Endometrium (tissue), 2 donors: ENCODE data around the gene IFNB1.
A peak's percentile ranks its signal among the peaks of the same experiment; 100 is the strongest.

Source experiments
- FAIRE-seq: peaks from 2 replicates; lab custom pipeline; 2012; peaks lifted over from hg19 to GRCh38; lab: Jason Lieb, UNC
- donor health status: control.
- donor health status: control.

IFNB1 gene

DNA sequence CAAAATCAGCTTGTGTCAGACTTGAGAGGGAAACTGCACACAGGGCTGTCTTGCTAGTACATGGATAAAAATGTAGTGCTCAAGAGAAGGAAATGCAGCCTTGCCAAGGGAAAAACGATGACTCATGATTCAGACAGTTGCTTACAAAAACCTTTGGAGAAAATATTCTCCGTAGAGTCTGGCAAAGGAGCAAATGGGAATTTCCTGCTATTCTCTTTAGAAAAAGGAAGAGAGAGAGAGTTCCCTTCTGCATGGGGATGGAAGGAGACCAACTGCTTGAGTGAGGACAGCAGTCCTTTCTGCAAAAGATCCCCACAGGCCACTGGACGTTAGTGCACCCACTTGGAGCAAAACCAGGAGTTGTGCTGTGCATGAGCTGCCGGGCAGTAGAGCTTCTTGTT is 7.6 kb downstream of the IFNB1 start:
- peak; percentile 92 for FAIRE-seq

DNA sequence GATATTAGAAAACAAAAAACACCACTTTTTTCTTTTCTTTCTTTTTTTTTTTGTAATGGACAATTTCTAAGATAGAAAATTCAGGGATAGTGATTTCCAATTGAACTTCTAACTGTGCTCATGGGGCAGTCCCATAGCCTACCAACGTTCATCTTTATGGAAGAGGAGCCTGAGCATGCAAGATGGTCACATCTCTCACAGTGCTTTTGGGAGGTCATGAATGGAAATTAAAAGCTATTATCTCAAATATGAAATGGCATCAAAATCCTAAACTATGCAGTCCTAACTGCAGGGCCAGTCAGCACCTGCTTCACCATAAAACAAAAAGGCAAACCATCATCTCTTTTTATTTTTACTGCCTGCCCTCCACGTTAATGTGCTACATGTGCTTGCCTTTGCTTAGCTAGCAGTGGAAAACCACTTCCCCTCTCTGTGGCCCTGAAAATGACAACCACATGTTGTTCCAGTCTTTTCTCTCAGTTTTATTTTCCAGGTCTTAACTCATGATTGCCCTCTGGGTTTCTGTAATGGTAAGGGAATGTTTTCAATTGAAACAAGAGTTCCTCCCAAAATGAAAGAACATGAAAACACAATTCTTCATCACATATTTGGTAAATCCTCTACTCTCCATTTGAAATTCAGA is 16.7 kb downstream of the IFNB1 start:
- peak; percentile 90 for FAIRE-seq

DNA sequence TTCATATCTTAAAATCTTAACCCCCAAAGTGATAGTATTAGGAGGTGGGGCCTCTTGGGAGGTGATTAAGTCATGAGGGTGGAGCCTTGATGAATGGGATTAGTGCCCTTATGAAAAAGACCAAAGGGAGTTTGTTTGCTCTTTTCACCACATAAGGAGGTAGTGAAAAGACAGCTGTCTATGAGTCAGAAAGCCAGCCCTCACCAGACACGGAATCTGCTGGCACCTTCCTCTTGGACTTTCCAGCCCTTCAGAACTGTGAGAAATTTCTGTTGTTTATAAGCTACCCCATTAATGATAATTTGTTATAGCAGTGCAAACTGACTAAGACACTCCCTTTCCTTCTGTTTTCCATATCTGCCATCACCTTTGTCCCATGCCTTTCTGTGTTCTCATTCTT is 20.8 kb downstream of the IFNB1 start:
- no peak for FAIRE-seq

- FAIRE-seq, result no peak
These were observed 23.9 kb downstream of the IFNB1 start for GRCh38 chr9:21053851-21054250.

- no peak for FAIRE-seq
These were observed 30.5 kb downstream of the IFNB1 start for GRCh38 chr9:21047281-21047691.

DNA sequence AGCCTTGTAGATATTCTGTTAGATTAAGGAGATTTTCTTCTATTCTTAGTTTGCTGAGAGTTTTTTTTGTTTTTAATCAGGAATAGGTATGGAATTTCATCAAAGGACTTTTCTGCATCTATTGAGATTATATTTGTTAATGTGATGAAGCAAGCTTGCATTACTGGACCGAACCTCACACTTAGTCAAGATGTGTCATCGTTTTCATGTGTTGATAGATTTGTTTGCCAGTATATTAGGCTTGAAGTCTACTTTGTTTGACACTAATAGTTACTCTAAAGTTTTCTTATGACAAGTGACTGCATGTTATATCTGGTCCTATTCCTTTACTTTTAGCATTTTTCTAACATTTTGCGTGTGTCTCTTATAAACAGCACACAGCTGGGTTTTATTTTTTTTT is 33.9 kb downstream of the IFNB1 start:
- no peak for FAIRE-seq

DNA sequence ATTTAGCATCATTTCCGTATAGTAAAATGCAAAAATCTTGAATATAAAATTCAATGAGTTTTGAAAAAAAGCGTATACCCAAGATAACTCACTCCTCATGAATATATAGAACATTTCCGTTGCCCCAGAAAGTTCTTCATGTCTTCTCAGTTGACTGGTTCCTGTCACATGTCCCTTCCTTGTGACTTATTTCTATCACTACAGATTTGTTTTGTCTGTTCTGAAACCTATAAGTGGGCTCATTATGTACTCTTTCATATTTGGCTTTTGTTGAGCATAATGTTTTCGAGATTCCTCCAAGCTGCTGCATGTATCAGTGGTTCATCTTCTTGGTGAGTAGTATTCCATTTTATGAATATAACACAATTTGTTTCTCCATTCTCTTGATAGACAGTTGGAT is 35.3 kb downstream of the IFNB1 start:
- FAIRE-seq, result no peak

DNA sequence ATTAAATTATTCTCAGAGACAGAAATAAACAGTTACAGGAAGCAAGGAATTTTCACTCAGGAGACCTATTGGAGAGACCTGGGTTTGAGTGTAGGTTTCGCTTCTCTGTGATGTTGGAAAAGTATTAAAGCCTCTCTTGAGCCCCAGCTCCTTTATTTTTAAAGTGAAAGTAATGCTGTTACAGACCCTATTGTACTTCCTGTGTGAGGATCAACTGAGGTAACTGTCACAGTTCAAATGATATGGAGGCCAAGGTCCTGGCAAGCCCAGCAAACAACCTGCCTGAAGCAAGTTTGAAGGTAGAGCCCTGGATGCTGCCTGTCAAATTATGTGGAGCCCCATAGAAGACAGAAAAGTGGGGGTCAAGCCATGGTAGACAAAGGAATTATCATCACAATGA is 38.4 kb downstream of the IFNB1 start:
- FAIRE-seq, result no peak

- FAIRE-seq, result no peak
These were observed 40.5 kb downstream of the IFNB1 start for GRCh38 chr9:21037278-21037677.

DNA sequence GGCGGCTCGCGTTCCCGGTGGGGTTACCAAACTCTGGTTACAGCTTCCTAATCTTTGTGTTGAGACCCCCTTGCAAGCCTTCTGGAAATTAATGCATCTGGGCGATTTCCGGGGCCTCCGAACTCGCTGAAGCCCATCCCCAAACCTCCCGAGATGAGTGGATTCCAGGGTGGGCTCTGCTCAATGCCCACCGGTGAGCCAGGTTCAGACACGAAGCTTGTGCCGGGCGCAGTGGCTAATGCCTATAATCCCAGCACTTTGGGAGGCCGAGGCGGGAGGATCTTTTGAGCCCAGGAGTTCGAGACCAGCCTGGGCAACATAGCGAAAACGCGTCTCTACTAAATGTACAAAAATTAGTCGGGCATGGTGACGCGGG is 45.9 kb downstream of the IFNB1 start:
- FAIRE-seq, result no peak

DNA sequence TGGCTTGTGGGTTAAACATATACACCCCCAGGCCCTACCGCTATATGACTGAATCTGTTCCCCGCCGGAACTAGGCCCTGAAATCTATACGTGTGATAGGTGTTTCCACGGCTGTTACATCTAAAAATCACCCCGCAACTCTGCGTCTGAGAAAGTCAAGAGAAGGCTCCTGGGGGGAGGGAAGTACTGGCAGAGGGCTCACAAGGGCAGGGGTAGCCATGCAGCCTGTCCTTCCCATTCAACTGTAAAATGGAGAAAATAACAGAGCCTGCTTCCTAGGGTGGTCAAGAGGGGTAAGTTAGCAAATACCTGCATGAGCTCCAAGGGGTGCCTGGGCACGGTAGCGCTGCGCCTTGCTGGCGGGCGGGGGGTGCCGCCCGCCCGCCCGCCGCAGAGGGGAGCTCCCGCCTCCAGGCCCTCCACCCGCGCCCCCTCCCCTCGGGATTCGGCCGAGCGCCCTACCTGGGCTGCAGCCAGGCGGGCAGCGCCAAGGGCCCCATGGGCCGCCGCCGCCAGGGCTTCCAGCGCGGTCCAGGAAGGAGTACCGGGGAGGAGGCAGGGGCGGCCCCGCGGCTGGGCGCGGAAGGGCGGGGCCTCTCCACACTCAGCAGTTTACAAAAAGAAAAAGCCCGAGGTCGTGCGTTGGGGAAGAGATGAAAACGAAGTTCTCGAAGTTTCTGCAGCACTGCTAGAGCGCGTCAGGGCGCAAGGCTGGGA is 46.5 kb downstream of the IFNB1 start, which contains the start of gene HACD4:
HACD4 (minus strand) TSS at position 550 of the 717 bp plus-strand sequence; CDS start at position 500, 50 bp downstream.
- no peak for FAIRE-seq

- peak; percentile 61 for FAIRE-seq
These were observed 47.2 kb downstream of the IFNB1 start for GRCh38 chr9:21030389-21031035.

GRCh38 chr9:21029661-21030060 is 48.1 kb downstream of the IFNB1 start:
- FAIRE-seq, result no peak

DNA sequence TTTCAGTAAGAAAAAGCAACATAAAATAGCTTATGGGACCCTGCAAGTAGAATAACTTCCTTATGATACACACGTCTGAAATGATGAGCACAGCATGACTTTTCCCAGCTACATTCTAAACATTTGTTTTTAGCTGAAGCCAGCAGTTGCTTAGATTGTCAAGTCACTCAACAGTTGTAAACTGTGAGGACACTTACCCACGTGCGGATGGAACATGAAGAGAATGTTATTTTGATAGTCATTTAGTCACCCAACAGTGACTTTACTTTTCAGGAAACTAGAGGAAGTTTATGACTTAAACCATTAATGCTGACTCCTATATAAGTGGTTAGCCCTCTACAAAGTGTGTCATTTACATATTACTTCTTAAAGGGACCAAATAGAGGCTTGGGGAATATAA is 49.3 kb downstream of the IFNB1 start:
- FAIRE-seq, result no peak

DNA sequence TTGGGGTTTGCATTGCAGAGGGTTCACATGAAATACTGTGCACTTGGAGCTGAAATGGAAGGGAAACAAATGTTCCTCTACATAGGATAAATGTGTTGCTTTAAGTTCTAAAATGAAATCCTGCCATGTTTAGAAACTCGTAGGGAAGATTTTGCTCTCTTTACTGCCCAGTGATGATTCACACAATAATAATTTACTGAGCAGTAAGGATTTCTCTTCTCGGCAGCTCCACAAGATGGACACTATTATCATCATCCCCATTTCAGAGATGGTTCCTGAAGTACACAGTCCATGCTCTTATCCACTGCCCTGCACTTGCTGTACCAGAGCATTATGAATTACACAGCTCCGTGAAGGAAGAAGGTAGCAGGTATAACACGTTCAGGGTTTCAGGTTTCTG is 50.4 kb downstream of the IFNB1 start:
- no peak for FAIRE-seq
